NCI-H1417 (cell line): ENCODE results near the gene RUNX1.

Experiments
- DNase-seq, 3 experiments: peaks; one replicate each; lab custom pipeline; 2025; lab: John Stamatoyannopoulos, UW

RUNX1 gene

DNA sequence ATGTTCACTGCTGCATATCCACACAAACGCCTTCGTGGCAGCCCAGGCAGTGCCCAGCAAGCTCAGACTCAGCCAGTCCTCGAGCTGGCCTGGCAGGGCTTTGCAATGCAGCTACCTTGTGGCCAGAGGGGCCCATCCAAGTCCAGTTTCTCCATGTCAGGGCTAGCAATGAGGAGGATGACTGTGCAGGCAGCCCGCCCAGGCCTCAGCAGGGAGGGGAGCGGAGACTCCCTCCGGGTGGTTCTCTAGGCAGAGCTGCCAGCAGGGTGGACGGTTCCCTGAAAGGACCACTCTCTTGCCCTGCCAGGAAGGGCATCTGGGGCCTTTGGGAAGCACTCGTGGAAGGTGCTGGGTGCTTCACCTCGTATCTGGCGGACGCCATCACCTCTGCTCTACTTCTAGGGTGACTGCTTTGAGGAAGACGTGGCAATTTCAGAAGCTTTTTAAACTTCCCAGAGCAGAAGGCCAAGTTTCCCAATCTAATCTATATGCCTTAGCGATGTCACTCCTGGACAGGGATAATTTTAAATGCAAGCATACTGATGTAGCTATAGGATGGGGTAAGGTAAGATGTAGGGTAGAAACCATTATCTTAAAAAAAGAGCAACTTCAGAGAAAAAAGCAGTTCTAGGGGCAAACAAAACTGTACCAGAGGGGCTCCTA is 56.2 kb downstream of the RUNX1 start:
- no peak for DNase-seq

DNA sequence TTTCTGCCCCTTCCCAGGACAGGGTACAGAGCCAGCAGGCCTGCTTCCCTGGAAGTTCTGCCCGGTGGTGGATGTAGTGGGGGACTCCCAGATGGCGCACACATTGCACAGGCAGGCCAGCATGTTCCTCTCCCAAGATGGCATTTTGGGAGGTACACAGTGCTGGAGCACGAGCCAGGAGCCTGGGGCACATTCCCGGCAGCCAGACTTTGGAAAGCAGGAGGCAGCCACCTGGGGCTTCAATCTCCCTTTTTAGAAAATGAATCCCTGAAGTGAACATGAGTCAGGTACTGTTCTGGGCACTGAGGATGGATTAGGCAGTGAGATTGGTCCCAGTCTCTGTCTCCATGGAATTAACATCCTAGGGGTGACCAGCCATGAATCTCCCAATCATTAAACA is 56.9 kb downstream of the RUNX1 start:
- no peak for DNase-seq

DNA sequence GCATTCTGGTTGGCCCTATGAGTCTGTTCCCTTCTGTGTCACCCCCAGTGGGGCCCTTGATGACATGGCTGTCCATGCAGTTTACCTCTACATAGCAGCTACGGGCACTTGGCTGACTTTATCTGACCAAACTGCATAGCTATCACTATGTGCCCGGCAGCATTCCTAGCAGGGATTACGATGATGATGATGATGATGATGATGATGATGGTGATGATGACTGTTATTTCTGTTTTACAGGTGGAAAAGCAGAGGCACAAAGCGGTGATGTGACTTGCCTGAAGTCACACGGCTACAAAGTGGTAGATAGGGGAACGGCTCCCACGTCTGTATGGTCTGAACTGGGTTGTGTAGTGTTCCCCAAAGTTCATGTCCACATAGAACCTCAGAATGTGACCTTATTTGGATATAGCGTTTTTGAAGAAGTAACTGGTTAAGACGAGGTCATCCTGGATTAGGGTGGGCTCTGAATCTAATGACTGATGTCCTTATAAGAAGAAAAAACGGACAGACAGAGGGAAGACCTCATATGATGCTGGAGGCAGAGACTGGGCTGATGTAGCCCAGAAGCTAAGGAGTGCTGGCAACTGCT is 57.6 kb downstream of the RUNX1 start:
- DNase-seq = no peak

DNA sequence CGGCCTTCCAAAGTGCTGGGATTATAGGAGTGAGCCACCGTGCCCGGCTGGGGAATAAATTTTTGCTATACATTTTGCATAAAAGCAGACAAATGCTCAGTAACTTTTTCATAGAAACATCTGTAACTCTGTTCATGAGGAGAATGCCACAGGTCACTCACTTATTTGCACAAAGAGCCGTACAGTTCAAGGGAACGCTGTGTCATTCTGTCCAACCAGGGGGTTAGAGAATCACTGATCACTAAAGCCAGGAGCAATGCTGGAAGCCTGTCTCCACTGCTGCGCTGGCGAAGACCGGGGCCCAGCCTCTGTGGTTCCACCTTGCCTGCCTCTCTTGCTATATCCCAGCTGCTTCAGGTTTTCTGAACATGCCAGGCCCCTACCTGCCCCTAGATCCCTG is 58.3 kb downstream of the RUNX1 start:
- no peak for DNase-seq

DNA sequence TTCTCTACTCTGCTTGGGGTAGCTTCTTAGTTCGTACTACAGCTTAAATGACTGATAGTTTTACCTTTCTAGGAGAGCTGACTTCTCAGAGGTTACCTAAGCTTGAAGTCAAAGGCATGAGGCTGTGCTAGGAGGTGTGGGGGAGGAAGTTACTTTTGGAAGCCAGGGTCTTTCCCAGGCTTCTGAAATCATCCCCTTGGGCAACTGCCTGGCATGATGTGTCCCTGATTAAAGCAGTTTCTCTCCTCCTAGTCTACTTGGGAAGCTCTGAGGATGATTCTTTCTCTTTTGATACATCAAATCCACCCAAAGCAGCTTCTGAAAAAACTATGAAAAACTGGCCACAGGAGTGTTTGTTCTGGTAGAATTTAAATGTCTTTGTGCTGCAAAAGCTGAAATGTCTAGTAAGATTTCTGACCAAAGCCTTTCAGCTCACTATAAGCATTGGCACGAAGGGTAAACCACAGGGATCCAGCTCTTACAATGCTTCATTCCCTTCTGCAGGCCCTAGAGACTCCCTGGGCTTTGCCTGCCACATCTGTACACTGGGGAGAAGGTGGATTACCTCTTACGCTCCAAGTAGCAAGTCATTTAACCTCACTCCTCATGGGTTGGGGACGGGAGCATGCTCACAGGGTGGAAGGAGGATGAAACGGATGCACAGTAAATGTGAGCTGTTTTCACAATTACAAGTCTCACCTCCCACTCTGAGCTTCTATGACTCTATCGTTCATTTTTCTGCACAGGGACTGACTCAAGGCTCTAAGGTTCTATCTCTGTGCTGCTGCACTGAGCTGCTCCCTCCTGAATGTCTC is 59.6 kb downstream of the RUNX1 start:
- no peak for DNase-seq

DNA sequence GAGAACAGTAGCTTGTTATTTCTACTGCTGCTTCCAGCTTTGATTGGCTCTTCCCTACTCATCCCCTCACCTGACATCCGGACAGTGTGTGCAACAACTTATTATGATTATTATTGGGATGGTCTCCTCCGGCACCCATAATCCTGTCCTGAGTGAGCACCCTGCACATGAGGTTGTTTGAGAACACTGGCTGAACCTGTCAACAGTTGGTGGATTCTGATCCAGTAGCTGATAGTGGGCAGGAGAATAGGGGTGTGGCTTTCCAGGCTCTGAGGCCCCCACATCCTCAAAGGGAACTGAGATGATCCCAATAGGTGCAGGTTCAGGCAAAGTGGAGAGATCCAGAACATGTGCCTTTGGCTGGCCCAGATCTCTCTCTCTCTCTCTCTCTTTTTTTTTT is 60.5 kb downstream of the RUNX1 start:
- no peak for DNase-seq

DNA sequence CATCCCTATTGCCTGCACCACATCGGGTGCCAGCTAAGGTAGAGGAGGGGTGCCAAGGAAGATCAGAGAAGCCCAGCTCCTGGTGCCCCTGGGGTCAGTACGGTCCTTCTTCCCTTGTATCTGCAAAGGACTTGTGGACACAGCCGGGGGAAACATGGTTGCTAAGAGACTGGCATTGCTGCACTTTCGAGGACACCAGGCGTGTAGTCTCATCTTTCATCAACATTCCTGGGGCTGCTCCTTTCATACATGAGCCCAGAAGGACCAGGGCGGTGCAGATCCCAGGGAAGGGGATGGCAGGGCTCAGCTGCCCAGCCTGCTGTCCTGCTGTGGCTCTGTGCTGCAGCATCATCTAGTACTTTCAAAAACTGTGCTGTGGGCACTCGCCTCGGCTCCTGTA is 61.0 kb downstream of the RUNX1 start:
- DNase-seq = peak in 2 of 3 experiments; percentile 42 to 44

DNA sequence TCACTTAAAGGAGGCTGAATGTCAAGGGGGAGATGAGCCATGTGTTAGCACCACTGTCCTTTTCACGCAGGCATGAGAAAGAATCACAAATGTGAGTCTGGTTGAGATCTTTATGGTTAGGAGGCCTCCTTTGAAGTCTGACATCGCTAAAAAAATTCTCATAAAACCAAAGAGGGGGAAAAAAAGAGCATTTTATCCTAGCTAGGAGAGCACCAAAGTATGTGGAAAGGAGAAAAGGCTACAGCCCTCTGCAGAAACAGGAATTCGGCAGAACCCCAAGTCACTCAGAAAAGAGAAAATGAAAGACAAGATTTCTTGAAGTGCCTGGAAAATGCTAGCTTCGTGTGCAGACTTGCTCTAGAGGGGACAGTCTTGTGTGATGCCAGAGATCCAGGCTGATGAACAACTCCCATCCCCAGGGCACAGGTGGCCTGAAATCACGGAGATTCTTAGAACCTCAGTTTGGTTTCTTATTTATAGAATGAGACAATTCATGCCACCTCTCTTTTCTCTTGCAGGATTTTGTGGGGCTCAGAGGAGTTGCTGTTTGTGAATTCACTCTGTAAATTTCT is 61.5 kb downstream of the RUNX1 start:
- DNase-seq = no peak

DNA sequence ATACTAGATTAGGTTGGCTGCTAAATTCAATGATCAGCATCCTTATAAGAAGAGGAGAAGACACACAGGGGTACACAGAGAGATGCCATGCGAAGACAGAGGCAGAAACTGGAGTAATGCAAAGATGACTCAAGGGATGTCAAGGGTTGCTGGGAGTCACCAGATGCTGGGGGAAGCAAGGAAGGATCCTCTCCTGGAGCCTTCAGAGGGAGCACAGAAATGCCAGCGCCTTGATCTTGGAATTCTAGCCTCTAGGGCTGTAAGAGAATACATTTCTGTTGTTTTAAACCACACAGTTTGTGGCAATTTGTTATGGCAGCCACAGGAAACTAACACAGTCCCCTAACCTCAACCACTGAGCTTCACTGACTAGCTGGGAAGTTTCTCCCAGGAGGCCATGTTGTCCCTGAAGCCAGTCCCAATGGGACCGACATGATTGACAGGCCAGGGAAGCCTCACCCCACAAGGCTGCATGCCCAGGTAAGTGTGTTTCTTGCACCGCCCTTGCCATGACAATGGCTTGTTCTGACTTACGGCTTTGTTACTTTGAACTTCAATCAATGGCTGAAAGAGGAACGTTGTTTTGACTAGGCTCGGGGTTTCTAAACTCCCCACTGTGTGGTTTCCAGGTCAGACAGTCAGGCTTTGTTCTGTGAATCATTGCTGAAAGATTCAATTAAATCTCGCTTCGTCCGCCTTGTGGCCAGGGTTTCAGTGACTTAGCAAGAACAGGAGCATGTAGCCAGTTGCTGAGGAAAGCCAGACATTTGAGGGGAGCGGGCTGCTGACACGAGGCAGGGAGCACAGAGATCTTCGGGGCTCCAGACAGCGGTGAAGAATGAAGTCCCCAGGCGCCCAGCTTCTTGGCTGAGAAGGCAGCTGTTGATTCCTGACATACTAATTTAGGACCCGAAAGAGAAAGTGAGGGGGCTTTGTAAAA is 62.3 kb downstream of the RUNX1 start:
- no peak for DNase-seq

DNA sequence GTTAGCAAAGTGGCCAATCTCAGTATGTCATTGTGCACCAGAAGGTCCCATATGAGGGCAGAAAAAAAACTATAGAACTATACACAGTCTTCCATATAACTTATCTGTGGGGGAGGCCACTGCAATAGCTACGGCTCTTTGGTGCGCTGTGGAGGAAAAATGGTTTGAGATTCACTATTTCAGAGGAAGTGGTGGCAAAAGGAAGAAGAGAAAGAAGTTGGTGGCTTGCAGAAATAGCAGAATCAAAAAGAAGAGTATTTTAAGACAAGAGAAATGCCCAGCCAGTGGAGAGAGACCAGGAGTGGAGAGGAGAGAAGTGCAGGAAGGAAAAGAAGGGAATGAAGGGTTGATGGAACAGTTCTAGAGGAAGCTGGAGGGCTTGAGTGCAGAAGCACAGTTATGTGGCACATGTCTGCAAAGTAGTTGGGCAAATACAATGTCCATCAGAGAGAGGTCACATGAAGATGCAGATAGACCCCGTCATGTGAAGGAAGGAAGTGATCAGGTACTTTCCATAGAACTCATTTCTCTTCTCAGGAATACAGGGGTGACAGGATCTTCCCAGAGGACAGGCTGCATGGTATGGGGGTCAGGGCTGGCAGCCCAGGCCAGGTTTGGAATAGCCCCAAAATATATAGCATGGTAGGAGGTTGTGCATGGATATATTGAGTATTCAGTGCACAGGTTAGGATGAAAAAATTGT is 64.6 kb downstream of the RUNX1 start:
- DNase-seq = no peak

DNA sequence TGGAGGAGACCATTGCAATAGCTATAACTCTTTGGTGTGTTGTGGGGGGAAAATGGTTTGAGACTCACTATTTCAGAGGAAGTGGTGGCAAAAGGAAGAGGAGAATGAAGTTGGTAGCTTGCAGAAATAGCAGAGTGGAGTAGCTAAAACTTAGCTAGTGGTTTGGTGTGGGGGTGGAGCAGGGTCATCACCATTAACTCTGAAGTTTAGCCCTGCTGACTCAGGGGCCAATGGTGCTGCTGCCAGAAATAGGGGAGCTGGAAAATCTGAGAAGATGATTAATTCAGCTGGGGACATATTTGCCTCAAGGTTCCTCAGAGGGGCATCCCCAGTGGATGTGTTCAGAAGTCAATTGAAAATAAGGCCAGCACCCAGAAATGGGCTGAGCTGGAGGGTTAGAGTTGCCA is 65.4 kb downstream of the RUNX1 start:
- no peak for DNase-seq

DNA sequence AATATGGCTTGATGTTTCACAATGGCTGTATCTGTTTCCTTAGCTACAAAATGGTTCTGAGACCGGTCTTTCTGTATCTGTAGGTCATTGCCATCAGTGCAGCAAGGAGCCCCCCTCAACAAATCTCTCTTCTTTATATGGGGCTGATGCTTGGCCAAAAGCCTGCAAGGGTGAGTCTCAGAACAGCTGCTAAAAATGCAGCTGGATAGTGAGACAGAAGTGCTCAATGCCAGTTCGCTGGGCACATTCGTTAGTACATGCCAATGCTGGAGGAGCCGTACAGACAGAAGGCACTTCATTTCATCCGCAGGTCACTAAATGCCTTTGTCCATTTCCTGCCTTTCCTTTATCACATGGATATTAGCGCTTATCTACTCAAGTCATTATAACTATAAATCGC is 67.3 kb downstream of the RUNX1 start:
- no peak for DNase-seq

DNA sequence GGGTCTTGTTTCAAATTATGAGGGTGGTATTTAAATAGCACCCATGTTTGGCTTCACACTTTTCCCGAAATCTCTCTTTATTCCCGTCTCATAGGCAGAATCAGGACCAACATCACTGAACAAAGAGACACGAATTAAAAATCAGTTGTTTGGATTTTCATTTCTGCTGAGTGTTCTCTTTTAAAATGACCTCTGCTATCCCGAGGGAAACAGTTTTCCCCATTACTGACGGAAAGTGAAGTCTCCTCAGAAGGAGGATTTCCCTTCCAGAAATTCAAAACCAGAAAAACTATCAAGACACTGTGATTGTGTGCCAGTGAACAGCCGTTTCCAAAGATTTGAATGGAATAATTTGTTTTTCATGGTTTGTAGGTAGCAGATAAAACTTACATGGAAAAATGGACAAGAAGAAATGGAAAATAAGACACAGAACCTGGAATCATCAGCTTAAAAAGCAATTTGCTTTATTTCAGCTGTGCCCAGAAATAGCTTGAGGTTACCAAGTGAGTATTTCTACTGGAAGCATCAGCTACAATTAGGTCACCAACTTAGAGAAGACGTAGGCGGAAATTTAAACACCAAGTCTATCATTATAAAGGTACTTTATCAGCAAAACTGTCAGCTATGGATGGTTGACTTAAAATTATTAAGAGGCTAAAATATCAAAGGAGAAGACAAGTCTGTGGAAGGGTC is 68.5 kb downstream of the RUNX1 start:
- DNase-seq = peak in 2 of 3 experiments; percentile 10 to 36

DNA sequence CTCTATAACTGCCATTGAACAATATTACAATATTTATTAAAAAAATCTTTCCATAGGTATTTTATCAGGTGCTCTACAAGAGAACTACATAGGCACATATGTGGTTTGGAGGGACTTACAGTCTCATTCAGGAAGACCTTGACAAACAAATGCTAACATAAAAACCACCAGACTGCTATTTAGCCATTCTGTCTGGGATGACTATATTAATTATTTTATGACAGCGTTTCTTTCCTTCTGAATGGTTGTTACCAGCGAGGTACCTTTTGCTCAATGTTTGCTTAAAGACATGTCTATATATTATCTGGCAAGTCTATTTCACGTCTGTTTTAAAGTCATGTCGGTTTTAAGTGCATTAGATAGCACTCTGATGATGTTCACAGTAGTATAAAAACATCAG is 69.7 kb downstream of the RUNX1 start:
- DNase-seq = peak; percentile 16 to 56 (median 44)

DNA sequence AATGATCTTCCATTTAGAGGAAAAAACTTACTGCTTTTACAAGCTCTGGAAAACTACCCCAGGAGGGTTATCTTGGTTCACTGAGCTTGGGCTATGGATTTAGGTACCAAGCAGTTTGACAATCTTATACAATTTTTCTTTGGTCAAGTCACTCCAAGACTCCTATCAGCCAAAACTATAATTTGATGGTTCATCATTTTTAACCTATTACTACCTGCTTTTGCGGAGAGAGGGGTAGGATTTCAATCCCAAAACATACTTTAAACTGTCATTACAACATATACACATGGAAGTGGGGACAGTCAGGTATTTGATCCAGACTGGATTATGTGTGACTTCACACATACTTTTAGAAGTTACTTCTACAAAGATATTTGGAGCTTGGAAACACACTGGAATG is 71.8 kb downstream of the RUNX1 start:
- no peak for DNase-seq

DNA sequence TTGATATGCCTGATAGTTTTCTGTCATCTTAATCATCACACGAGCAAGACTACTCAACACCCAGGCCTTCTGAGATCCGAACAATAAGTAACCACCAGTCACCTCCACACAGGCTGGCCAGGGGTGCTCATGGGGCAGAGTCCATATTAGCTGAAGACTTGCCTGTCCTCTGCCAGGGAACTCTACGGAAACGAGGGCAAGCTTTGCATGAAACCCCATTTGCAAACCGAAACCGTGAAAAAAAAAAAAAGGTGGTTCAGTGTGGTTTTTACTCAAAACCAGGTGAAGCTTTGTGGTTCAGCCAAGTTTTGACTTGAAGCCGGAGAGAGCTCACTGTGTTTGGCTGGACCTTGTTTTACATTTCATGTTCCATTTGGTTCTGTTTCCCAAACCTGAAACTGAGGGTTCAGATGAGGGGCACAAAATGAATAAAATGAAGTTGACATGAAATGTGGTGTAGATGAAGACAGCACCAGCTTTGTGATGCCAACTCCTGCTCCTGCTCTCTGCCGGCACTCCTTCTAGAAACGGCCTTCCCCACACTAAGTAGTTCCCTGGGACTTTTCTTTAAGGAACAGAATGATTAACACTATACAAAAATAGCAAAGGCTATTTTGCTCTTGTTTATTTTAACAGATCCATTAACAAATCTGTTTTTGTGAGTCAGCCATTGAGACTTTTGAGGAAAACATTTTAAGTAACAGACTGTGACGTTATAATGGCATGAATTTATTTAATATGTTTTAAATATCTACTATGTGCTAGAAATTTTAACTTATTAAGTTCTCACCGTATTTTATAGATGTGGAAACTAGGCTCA is 74.7 kb downstream of the RUNX1 start:
- no peak for DNase-seq

DNA sequence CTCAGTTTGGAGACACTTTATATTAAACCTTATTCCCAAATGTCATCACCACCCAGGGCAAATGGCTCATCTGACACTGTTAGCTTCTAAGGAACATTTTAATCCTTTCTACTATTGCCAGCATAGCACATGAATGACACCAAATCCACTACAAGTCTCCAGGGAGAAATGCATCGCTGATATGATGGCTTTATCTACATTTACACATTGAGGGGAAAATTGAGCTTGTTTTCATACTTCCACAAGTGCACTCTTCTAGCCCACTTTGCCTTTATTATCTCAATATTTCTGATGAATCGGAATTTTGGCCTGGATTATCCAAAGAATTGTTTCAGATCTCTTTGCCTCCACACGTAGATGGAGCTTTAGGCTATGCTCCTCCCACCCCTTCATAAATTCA is 75.4 kb downstream of the RUNX1 start:
- no peak for DNase-seq

DNA sequence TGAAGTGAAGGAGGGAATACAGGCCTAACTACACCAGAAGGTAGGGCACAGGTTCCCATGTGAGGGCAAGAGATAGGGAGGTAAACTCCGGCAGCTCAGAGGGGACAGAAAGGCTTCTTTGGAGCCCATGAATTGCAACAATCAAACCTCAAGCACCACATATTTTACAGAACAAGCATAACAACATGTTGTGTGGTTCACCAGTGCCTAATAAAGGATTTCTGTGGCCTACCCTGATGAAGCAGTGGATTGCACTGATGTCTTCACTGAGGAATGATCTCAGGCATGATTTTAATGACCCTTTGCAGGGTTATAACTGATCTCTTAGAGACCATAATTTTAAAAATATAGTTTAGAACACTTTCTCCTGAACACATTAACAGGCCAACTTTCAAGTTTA is 77.4 kb downstream of the RUNX1 start:
- DNase-seq = no peak

DNA sequence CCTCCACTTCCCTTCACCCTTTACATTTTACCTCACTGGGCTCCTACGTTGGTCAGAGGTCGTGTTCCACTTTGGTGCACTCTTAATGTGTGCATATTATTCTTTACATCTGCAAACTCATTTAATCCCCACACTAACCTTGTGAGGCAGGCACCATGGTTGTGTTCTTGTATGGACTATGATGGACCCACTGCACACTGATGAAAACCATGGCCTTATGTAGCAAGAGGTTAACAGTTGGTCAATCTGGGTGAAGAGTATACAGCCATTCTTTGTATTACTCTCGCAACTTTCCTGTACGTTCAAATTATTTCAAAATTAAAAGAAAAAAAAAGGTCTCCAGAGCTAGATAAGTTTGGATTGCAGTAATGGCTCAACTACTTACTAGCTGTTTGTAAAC is 78.5 kb downstream of the RUNX1 start:
- DNase-seq = no peak

DNA sequence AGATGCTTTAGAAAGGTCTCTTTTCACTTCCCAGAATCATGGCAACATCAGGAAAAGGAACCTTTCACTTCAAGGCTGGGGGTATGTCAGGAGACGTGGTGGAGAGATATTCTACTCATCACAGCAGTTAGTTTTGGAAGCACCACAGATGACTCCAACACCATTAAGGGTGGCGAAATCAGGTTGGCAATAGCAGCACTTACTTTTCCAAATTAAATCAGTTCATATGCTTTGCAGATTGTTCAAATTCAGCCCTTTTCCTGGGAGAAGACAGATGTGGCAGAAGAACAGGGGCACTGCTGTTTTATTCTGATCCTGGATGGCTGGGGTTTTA is 79.0 kb downstream of the RUNX1 start:
- DNase-seq = no peak
